SKM-1 treated with dmso at 0.1 percent for 144 hours (cell line): Measurements from ENCODE around the gene DAZ2.
"Not testable (repeated sequence)": the region's sequence is repeated elsewhere in the genome, so short reads cannot be mapped to it uniquely, and the experiment has no call there.

Experiments
- DNase-seq: peaks from one replicate; lab custom pipeline; 2025; ENCODE audit not compliant: unreplicated experiment; lab: John Stamatoyannopoulos, UW

The DAZ2 gene

DNA sequence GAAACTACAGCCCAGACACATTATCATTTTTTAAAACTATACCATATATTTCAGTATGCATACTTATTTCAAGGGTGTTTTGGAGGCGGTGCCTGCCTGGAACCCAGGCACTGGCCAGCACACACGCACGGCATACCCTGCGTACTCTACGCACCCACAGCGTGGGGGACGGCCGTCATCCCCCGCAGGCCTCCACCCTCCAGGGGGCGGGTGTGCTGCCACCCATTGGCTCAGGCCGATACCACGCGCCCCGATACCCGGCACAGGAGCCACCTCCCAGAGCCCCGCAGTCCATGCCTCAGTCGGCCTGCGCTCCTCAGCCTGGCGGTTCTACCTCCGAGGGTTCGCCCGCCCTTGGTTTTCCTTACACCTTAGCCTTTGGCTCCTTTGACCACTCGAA lies at the start of gene DAZ2:
DAZ2 (plus strand) TSS at position 301 of the 400 bp plus-strand sequence. CDS start 208 bp downstream, outside the sequence.
- DNase-seq: not testable (repeated sequence)

GRCh38 chrY:23198908-23199307 lies 20.4 kb upstream of the DAZ2 start, which contains the start of gene DAZ1:
Gene DAZ1, minus strand, starts transcription at chrY:23199008. Its CDS starts 208 bp downstream, at chrY:23198800.
- not testable (repeated sequence) for DNase-seq

- DNase-seq: not testable (repeated sequence)
Measured at GRCh38 chrY:23207455-23207854, 11.9 kb upstream of the DAZ2 start.

DNA sequence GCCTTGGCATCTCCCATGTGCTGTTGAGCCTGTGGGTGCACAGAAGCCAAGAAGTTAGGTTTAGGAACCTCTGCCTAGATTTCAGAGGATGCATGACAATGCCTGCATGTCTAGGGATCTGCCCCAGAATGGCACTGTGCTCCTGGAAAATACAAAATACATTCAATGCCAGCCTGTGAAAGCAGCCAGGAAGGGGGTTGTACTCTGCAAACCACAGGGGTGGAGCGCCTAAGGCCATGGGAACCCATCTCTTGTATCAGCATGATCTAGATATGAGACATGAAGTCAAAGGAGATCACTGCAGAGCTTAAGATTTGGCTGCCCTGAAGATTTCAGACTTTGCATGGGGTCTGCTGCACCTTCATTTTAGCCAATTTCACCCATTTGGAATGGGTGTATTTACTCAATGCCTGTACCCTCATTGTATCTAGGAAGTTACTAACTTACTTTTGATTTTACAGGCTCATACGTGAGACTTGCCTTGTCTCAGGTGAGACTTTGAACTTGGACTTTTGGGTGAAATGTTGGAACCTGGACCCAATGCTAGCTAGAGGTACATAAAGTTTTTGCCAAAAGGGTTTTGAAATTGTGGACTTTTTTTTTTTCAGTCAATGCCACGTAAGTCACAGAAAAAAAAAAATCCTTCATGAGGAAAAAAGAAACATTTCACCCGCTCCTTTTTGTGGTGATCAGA lies 9.4 kb upstream of the DAZ2 start:
- DNase-seq: not testable (repeated sequence)

- DNase-seq: not testable (repeated sequence)
Measured at GRCh38 chrY:23210681-23211080, 8.7 kb upstream of the DAZ2 start.
